ENCODE data around the gene APH1B.

APH1B gene

GRCh38 chr15:63292771-63293170 is 15.4 kb downstream of the APH1B start:
- ChIA-PET POLR2A (interaction anchor here (1.1 kb wide), 1 partner anchor 212 kb away, joined by 3 read pairs; the partner anchor contains the start of gene USP3), CTCF (interaction anchor here (4.8 kb wide), 1 partner anchor 109 kb away, joined by 43 read pairs; no protein-coding TSS in a partner anchor)
- no peaks in the 10 kb centered on the region for H3K9me3 ChIP-seq (ENCODE audit: control insufficient read depth, insufficient read depth, low read depth, low read length)
- H3K4me1 ChIP-seq (ENCODE audit: control insufficient read depth, insufficient read depth, low read length) = no peaks in the 10 kb centered on the region
- H3K36me3 ChIP-seq (ENCODE audit: control insufficient read depth in 2 of 2, insufficient read depth in 1 of 2, low read length in 2 of 2) = no peaks in the 10 kb centered on the region; a peak in 1 of 3 replicates
- no peak overlapping the region for H3K4me3 ChIP-seq (ENCODE audit: low read depth, low read length)
- H3K27ac ChIP-seq (ENCODE audit: extremely low read depth, low read depth, low read length) = no peak overlapping the region
- no peak for TF ChIP-seq ZNF544 (tag by site-specific recombination; IDR thresholded peaks at IDR 0.05)

DNA sequence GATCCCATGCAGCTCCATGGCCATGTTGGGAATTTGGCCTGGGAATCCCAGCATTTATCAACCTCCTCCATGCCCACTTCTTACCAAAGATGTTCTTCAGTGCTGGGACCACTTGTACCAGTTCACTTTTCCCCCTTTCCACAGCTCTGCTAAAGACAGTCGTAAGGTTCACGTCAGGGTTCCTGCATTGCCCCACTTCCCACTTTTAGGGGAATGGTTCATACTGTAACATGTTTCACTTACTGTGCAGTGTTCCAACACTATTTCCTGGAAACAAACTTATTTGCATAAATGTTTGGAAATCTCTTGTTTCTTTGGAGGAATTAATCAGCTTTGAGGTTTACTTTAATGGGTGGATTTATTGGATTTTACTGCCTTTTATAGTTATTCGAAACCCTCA is 17.0 kb downstream of the APH1B start:
- ChIA-PET POLR2A (no interaction called here), CTCF (interaction anchor here (1.3 kb wide), 1 partner anchor 110 kb away, joined by 3 read pairs; no protein-coding TSS in a partner anchor)
- no peaks in the 10 kb centered on the region; a peak in 1 of 3 replicates for H3K36me3 ChIP-seq (ENCODE audit: control insufficient read depth in 2 of 2, insufficient read depth in 1 of 2, low read length in 2 of 2)

DNA sequence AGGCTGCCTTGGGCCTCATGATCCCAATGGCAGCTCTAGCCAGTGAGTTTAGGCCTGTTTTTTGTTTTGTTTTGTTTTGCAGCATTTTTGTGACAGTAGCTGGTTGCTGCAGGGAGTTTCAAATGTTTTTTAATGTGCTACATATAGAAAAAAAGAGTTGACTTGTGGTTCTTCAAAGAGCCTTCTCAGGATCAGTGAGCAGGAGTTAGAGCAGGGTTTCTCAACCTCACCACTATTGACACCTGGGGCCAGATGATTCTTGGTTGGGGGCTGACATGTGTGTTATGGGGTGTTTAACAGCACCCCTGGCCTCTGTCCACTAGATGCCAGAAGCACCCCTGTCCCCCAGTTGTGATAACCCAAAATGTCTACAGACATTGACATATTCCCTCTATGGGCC is 17.9 kb downstream of the APH1B start:
- Histone ChIP-seq H3K4me1 (ENCODE audit: control insufficient read depth, insufficient read depth, low read length) (no peaks in the 10 kb centered on the region), H3K4me3 (ENCODE audit: low read depth, low read length) (no peak overlapping the region), H3K9me3 (ENCODE audit: control insufficient read depth, insufficient read depth, low read depth, low read length) (no peaks in the 10 kb centered on the region), H3K27ac (ENCODE audit: extremely low read depth, low read depth, low read length) (no peak overlapping the region), H3K36me3 (ENCODE audit: control insufficient read depth in 2 of 2, insufficient read depth in 1 of 2, low read length in 2 of 2) (no peaks in the 10 kb centered on the region; a peak in 1 of 3 replicates)
- TF ChIP-seq ZNF571 (tag by site-specific recombination; IDR thresholded peaks at IDR 0.05) (no peak), ZBTB11 (tag by site-specific recombination; conservative IDR thresholded peaks at IDR 0.05; ENCODE audit: low read depth) (no peak), GLIS2 (tag by site-specific recombination; IDR thresholded peaks at IDR 0.05) (no peak), ZNF561 (tag by site-specific recombination; IDR thresholded peaks at IDR 0.05; ENCODE audit: borderline replicate concordance) (no peak), YY2 (tag by site-specific recombination; IDR thresholded peaks at IDR 0.05) (no peak), ZBTB7A (tag by site-specific recombination; IDR thresholded peaks at IDR 0.05; ENCODE audit: low read depth) (no peak), ZNF366 (tag by site-specific recombination; conservative IDR thresholded peaks at IDR 0.05) (no peak), HOXC10 (CRISPR knock-in tag; IDR thresholded peaks at IDR 0.05) (no peak), OSR2 (tag by site-specific recombination; IDR thresholded peaks at IDR 0.05) (no peak), KLF1 (tag by site-specific recombination; IDR thresholded peaks at IDR 0.05) (no peak), ZNF350 (tag by site-specific recombination; IDR thresholded peaks at IDR 0.05) (no peak), ZNF211 (tag by site-specific recombination; IDR thresholded peaks at IDR 0.05; ENCODE audit: low read depth) (no peak), ZNF292 (tag by site-specific recombination; IDR thresholded peaks at IDR 0.05; ENCODE audit: borderline replicate concordance, low read depth) (no peak)
- TF ChIP-seq, protein P1, sequence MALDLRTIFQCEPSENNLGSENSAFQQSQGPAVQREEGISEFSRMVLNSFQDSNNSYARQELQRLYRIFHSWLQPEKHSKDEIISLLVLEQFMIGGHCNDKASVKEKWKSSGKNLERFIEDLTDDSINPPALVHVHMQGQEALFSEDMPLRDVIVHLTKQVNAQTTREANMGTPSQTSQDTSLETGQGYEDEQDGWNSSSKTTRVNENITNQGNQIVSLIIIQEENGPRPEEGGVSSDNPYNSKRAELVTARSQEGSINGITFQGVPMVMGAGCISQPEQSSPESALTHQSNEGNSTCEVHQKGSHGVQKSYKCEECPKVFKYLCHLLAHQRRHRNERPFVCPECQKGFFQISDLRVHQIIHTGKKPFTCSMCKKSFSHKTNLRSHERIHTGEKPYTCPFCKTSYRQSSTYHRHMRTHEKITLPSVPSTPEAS (tag by site-specific recombination; IDR thresholded peaks at IDR 0.05) = no peak
- ChIA-PET CTCF (interaction anchor here (0.6 kb wide), 1 partner anchor 314 kb away, joined by 3 read pairs; no protein-coding TSS in a partner anchor), POLR2A (no interaction called here)

More for the DNA sequence above, 17.0 kb downstream of the APH1B start:
- H3K4me1 ChIP-seq (ENCODE audit: control insufficient read depth, insufficient read depth, low read length) = no peaks in the 10 kb centered on the region
- no peak overlapping the region for H3K27ac ChIP-seq (ENCODE audit: extremely low read depth, low read depth, low read length)
- no peak overlapping the region for H3K4me3 ChIP-seq (ENCODE audit: low read depth, low read length)
- TF ChIP-seq ZNF23 (tag by site-specific recombination; IDR thresholded peaks at IDR 0.05; ENCODE audit: borderline replicate concordance) (no peak), GLIS1 (tag by site-specific recombination; IDR thresholded peaks at IDR 0.05) (no peak), GLI4 (tag by site-specific recombination; IDR thresholded peaks at IDR 0.05) (no peak), ZNF366 (tag by site-specific recombination; conservative IDR thresholded peaks at IDR 0.05) (no peak), ZNF785 (tag by site-specific recombination; IDR thresholded peaks at IDR 0.05) (no peak), ZNF549 (tag by site-specific recombination; IDR thresholded peaks at IDR 0.05) (no peak), ZNF169 (tag by site-specific recombination; IDR thresholded peaks at IDR 0.05) (no peak), ZBTB44 (tag by site-specific recombination; IDR thresholded peaks at IDR 0.05) (no peak), HOXD13 (CRISPR knock-in tag; IDR thresholded peaks at IDR 0.05; ENCODE audit: borderline replicate concordance) (no peak), BCL6B (tag by site-specific recombination; IDR thresholded peaks at IDR 0.05) (no peak), ZNF830 (tag by site-specific recombination; IDR thresholded peaks at IDR 0.05; ENCODE audit: low read depth) (no peak), ZNF132 (tag by site-specific recombination; IDR thresholded peaks at IDR 0.05; ENCODE audit: borderline replicate concordance) (no peak)
- H3K9me3 ChIP-seq (ENCODE audit: control insufficient read depth, insufficient read depth, low read depth, low read length) = no peaks in the 10 kb centered on the region
